Measurements from ENCODE around the gene COL3A1.

COL3A1 gene

GRCh38 chr2:188974164-188974563 lies at the start of gene COL3A1:
TSS of gene COL3A1 (plus strand) at chr2:188974373. CDS start at chr2:188974490, 117 bp downstream.
- no peak for DNase-seq (ENCODE audit: low read depth)

GRCh38 chr2:188928643-188929042 lies 45.5 kb upstream of the COL3A1 start:
- no peak for DNase-seq (ENCODE audit: low read depth)

DNA sequence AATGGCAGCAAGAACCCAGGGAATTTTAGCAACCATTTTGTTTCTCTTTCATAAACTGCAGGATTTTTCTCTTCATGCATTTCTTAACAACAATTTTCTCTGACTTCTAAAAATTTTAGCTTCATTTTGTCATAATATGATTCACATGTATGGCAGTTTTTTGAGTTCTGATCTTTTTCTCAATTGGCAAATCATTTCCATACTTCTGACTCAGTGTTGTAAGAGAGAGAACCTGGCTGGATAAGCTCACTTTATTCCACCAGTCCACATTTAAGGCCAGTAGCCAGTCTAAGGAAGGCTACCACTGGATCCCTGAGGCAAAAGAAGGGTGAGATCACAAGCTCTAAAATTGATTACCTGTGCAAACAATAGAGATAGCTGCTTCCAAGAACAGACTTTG lies 42.8 kb upstream of the COL3A1 start:
- no peak for DNase-seq (ENCODE audit: low read depth)

GRCh38 chr2:188937228-188938220 lies 36.6 kb upstream of the COL3A1 start:
- DNase-seq (ENCODE audit: low read depth), result no peak

GRCh38 chr2:188940171-188940570 lies 34.0 kb upstream of the COL3A1 start:
- no peak for DNase-seq (ENCODE audit: low read depth)

DNA sequence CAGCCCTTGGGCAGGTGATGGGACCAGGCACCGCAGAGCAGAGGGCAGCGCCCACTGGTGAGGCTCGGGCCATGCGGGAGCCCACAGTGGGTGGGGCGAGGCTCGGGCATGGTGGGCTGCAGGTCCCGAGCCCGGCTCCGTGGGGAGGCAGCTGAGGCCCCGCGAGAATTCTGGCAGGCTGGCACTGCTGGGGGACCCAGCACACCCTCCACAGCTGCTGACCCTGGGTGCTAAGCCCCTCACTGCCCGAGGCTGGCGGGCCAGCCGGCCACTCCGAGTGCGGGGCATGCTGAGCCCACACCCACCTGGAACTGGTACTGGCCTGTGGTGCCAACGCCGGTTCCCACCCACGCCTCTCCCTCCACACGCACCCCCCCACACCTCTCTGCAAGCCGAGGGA lies 29.7 kb upstream of the COL3A1 start:
- DNase-seq (ENCODE audit: low read depth), result no peak

DNA sequence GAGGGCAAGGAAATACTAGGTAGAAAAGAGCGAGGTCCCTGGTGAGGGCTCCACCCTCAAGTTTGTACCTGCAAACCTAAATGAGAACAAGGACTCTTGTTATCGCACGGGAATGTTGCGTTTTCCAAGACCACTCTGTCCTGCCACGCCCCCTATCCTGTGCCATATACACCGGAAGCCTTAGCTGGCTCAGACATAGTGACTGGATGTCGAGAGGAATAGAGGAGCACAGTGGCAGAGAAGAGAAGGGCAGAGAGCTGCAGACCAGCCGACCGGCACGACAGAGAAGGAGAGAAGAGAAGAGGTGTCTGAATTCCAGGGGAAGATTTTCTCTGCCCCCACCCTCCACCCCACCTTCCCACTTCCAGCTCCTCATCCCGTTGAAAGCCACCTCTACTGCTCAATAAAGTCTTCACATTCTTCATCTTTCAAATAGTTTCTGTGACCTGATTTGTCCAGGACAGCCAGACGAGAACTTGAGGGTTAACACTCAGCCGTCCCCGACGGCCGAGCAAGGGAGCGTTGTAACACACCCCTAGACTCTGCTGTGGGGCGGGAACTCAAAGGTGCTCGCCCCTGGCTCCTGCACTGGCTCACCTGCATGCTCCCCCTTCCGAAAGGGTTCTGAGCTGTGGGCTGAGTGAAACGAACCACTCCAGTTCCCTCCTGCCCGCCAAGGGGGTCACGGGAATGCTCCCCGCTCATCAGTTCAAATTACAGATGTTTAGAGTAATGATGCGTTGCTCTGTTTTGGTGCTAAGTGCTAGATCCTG lies 24.9 kb upstream of the COL3A1 start:
- DNase-seq (ENCODE audit: low read depth), result no peak

DNA sequence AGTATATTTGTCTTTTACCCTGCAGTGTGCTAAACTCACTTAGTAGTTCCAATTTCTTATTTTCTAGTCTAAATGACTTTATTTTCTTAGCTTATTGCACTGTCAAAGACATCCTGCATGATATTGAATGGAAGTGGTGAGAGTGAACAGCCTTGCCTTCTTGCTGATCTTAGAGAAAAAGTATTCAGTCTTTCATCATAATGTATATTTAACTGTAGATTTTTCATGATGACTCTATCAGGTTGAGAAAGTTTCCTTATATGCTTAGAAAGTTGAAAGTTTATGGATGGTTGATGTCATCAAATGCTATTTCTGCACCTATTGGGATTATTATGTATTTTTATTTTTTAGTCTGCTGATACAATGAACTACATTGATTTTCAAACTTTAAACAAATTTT lies 21.3 kb upstream of the COL3A1 start:
- DNase-seq (ENCODE audit: low read depth), result no peak

DNA sequence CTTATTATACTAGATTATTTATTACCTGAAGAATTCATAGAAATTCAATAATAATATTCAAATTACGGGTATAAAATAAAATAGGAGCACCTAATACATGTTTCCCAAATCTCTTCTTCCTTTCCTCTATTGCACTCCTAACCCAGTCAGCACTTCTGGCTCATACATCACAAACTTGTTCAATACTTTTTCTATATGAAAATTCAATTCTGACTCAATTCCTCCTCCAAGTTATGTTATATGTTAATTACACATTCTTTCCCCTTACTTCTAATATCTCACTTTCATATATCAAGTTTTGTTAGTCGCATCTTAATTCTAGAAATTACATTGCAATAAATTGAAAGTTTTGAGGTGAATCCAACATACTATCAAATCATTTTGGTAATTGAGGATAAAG lies 17.9 kb upstream of the COL3A1 start:
- no peak for DNase-seq (ENCODE audit: low read depth)

- DNase-seq (ENCODE audit: low read depth), result no peak
These were observed 17.2 kb upstream of the COL3A1 start for GRCh38 chr2:188956961-188957360.

DNA sequence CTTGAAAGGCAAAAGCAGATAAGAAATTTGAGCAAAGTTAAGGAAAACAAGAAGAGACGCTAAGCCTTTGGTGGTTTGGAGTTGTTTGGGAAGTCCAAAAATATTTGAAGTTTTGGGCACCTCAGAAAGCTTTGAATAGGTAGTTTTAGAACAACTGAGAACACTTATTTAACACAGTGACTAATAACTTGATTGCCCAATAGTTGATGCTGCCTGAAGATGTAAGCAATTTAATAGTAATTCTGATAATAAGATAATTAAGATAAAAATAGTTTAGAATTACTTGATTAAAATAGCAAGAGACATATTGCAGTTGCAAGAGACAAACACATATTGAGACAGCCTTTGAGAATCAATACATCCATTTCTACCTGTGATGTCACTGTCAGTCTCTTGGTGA lies 16.5 kb upstream of the COL3A1 start:
- no peak for DNase-seq (ENCODE audit: low read depth)

- no peak for DNase-seq (ENCODE audit: low read depth)
These were observed 10.4 kb upstream of the COL3A1 start for GRCh38 chr2:188963741-188964140.

DNA sequence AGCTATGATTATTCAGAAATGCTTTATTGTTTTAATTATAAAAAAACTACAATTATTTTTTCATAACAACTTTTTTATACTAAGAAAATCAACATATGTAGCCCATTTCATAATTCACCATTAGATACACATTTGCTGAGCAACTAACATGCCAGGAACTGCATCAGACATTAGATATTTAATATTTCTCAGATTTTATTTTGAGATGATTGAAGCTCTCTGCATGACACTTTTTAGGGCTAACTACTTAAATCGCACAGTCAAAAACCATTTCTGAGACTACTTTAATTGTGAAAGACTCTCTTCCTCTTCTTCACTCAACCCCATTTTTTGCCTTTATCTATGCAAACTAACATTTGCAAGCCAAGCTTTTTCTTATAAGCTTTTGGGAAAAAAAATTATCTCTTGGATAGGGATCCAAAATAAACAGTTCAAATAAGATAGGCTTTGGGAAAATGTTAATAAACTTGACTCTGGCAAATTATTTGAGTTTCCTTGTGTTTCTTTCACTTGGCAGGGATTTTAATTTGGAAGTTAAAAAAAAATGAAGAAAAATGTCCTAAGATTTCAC lies 9.1 kb upstream of the COL3A1 start:
- no peak for DNase-seq (ENCODE audit: low read depth)

- DNase-seq (ENCODE audit: low read depth), result no peak
These were observed 8.6 kb upstream of the COL3A1 start for GRCh38 chr2:188965563-188965962.

GRCh38 chr2:188966079-188966571 lies 8.0 kb upstream of the COL3A1 start:
- no peak for DNase-seq (ENCODE audit: low read depth)

DNA sequence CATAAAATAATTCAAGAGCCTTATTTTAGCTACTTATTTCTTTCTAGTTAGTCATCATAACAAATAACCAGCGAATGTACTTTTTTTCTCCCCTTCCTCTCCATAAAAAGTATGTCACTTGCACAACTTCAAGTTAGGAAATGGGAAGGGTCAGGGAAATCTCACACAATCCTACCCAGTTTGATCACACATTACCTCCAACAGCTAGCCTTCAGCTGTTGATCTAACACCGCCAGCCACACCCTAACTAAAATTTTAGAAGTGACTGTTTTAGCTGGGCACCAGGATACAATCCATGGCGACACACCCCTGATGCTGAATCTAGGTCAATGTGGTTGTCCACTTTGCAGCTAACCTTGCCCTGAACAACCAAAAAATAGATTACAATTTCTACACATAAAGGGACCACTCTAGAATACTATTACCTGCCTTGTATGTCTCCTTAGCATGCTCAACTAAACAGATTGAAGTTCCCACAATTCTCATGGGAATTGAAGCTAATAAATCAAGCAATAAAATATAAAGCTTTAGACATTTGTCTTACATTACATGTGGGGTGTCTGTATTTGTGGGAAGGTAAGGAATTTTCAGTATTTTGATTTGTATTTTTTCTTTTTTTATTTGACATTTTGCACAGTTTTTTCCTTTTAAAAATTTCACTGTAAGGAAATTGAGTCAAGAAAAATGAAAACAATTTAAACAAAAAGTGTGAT lies 7.3 kb upstream of the COL3A1 start:
- no peak for DNase-seq (ENCODE audit: low read depth)

DNA sequence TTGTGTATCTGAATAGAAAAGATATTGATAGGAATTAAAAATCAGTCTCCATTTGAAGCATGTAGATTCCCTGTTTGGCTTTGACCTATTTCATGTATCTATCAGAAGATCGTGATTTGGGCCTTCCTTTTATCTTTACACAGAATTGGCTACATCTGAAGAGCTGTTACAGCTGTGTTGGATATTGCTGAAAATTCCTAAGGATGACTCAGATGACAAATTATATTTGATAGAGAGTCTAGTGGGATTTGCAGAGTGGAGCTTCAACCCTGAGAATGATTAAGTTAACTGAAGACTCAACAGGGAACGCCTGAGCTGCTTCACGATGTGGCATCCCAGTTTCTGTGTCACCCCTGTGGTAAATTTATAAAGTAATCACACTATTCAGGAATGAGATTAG lies 4.9 kb upstream of the COL3A1 start:
- DNase-seq (ENCODE audit: low read depth), result no peak

GRCh38 chr2:188969651-188970050 lies 4.5 kb upstream of the COL3A1 start:
- no peak for DNase-seq (ENCODE audit: low read depth)

DNA sequence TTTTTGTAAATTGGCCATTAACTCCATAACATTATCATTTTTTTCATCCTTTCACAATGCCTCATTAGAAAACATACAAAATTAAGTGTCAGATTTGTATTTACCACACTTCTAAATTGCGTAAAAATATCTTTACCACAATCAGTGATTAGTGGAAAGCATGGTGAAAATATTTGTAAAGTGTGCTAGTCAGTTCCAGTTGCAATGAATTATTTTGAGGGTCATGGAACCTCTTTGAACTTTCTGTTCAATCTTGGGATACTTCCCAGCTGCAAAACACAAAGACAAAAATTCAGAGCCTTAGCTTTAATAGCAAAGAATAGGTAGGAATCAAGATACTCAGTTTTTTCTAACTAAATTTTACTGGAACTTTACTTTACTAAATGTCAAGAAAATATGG lies 4.0 kb upstream of the COL3A1 start:
- no peak for DNase-seq (ENCODE audit: low read depth)

DNA sequence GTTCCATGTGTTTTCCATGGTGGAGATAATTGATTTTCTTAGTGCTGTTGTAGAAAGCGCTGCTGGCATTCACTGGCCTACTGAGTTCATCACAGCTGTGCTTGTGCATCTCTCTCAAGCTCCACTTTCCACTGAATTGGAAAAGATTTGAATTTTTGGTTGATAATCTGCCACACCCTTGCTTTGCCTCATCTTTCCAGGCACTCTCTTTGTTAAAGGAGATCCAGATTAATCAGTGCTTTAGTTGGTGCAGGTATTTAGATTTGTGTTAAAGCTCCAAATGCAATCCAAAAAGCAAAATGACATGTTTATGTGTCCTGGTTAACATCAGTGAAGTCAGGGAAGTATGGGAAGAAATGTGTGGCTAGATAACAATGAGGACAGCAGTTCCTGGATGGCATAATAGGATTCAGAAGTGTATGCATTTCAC lies 2.7 kb upstream of the COL3A1 start:
- DNase-seq (ENCODE audit: low read depth), result no peak

DNA sequence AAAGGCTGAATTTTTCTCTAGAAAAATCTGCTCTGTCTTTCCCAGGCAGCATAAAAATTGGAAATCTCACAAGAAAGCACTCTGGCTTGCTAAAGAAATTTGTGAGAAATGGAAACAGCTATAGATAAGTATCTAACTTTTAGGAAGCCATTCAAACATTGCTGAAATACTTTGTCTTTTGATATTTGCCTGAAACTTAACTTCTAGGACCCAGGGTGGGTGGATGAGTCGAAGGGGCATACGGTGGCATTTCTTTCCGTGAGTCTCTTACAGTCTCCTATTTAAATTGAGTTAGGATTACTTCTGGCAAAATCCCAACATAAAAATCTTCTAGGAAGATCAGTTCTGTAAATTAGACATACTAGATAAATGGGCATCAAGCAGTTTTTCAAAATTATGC lies 532 bp upstream of the COL3A1 start:
- DNase-seq (ENCODE audit: low read depth), result no peak

Measured in CMK (cell line).